HCT116 (cell line): ENCODE results near the gene FHOD3. TPM values are rescaled to one million over a fixed set of nuclear protein-coding genes. Genes with fewer than 3 reads are reported as not detected.

Experiments
- ATAC-seq: fragments of 200-7000 bp; cut with Tn5 transposase; 2 replicates; pipeline ENCODE4 v1.9.1; 2020; ENCODE audit warnings: mild to moderate bottlenecking, moderate library complexity
- BruUV-seq: library from RNA; stranded (reverse); fragments of 400-500 nt; replicated peaks from 2 replicates; lab custom pipeline; 2021; lab: Mats Ljungman, UMichigan
- CTCF ChIA-PET: fragments of 300-600 bp; sonication (Branson Sonifier 250); formaldehyde crosslinking; loops from one replicate; lab custom pipeline; 2021; ENCODE audit warnings: antibody characterized with exemption; lab: Charles Lee
- POLR2A ChIA-PET: fragments of 300-600, 350-600 bp; sonication (Branson Sonifier 250); formaldehyde crosslinking; loops from one replicate; lab custom pipeline; 2021; ENCODE audit warnings: antibody characterized with exemption; lab: Charles Lee
- RAD21 ChIA-PET, 2 experiments: fragments of 300-600 bp; sonication (Branson Sonifier 250); formaldehyde crosslinking; loops; one replicate each; lab custom pipeline; 2023; ENCODE audit warnings: low total read pairs in 2 of 2; ENCODE audit not compliant: uncharacterized antibody in 2 of 2, unreplicated experiment in 2 of 2, low non-redundant PET in 1 of 2; lab: Charles Lee
- DNase-seq: peaks from one replicate; pipeline ENCODE4 v3.0.0-alpha.2; 2010; ENCODE audit warnings: low read depth, low spot score
- H2AFZ ChIP-seq: fragments of 200-600 bp; shearing (Covaris generic), sonication (generic); 2 replicates; pipeline ENCODE4 v1.6.1; 2017; ENCODE audit warnings: low read depth, mixed run types, mixed read lengths, antibody characterized with exemption, low read length; ENCODE audit not compliant: poor library complexity, severe bottlenecking
- H3K27ac ChIP-seq: 2 replicates; pipeline ENCODE4 v1.5.1; 2012; ENCODE audit warnings: low read depth, low read length
- H3K27me3 ChIP-seq: fragments of 200-600 bp; sonication (generic); 2 replicates; pipeline ENCODE4 v1.6.1; 2016; ENCODE audit warnings: mixed run types, low read length, mixed read lengths; ENCODE audit not compliant: insufficient read depth
- H3K36me3 ChIP-seq, 2 experiments: fragments of 200-500 bp in 1 of 2; fragments of 200-600 bp in 1 of 2; sonication (Bioruptor generic) in 1 of 2; sonication (generic) in 1 of 2; 2 replicates each; pipeline versions ENCODE4 v1.5.1 to v1.6.1; 2014 to 2016; ENCODE audit warnings: low read length in 2 of 2, inconsistent platforms in 1 of 2, mixed read lengths in 1 of 2, mixed run types in 1 of 2; ENCODE audit not compliant: insufficient read depth in 2 of 2, control insufficient read depth in 1 of 2
- H3K4me1 ChIP-seq, 2 experiments: fragments of 200-600 bp in 1 of 2; sonication (generic) in 1 of 2; 2 replicates each; pipeline versions ENCODE4 v1.5.1 to v1.6.1; 2012 to 2017; ENCODE audit warnings: low read length in 2 of 2, inconsistent platforms in 1 of 2, mild to moderate bottlenecking in 1 of 2, mixed read lengths in 1 of 2, mixed run types in 1 of 2, moderate library complexity in 1 of 2; ENCODE audit not compliant: insufficient read depth in 2 of 2, control insufficient read depth in 1 of 2
- H3K4me2 ChIP-seq: fragments of 200-600 bp; sonication (generic); 2 replicates; pipeline ENCODE4 v1.6.1; 2017; ENCODE audit warnings: mixed run types, low read length, mixed read lengths
- H3K4me3 ChIP-seq, 2 experiments: fragments of 200-600 bp in 1 of 2; sonication (generic) in 1 of 2; replicated peaks in 1 of 2; 2 replicates each; pipeline ENCODE4 v1.5.1; 2011 to 2016; ENCODE audit warnings: low read length in 2 of 2, control low read depth in 1 of 2, low read depth in 1 of 2, mild to moderate bottlenecking in 1 of 2, mixed read lengths in 1 of 2, mixed run types in 1 of 2
- H3K79me2 ChIP-seq: fragments of 200-600 bp; sonication (generic); 2 replicates; pipeline ENCODE4 v1.6.1; 2017; ENCODE audit warnings: mild to moderate bottlenecking, mixed run types, low read length, moderate library complexity, mixed read lengths; ENCODE audit not compliant: insufficient read depth
- H3K9ac ChIP-seq: fragments of 200-600 bp; sonication (generic); 2 replicates; pipeline ENCODE4 v1.6.1; 2016; ENCODE audit warnings: low read length, mixed read lengths
- H3K9me2 ChIP-seq: fragments of 200-600 bp; sonication (generic), shearing (Covaris generic); 2 replicates; pipeline ENCODE4 v1.6.1; 2017; ENCODE audit warnings: mixed run types, mild to moderate bottlenecking, moderate library complexity; ENCODE audit not compliant: insufficient read depth
- H3K9me3 ChIP-seq, 2 experiments: fragments of 200-500 bp in 1 of 2; fragments of 200-600 bp in 1 of 2; sonication (Bioruptor generic) in 1 of 2; sonication (generic) in 1 of 2; 2 replicates each; pipeline ENCODE4 v1.6.1; 2014 to 2017; ENCODE audit warnings: low read length in 2 of 2, mixed read lengths in 2 of 2, inconsistent platforms in 1 of 2, low read depth in 1 of 2, mild to moderate bottlenecking in 1 of 2, mixed run types in 1 of 2, moderate library complexity in 1 of 2; ENCODE audit not compliant: control insufficient read depth in 1 of 2, insufficient read depth in 1 of 2
- H4K20me1 ChIP-seq: fragments of 200-600 bp; sonication (generic), shearing (Covaris generic); 2 replicates; pipeline ENCODE4 v1.6.1; 2017; ENCODE audit warnings: mixed run types, mild to moderate bottlenecking, moderate library complexity; ENCODE audit not compliant: insufficient read depth
- CBX3 ChIP-seq: IDR thresholded peaks from 2 replicates; pipeline ENCODE4 v1.6.1; 2012; ENCODE audit warnings: low read depth
- ELF1 ChIP-seq: IDR thresholded peaks from 2 replicates; pipeline ENCODE4 v1.6.1; 2012; ENCODE audit warnings: low read depth, borderline replicate concordance
- EZH2 ChIP-seq: fragments of 200-600 bp; sonication (generic); IDR thresholded peaks from 2 replicates; pipeline ENCODE4 v1.6.1; 2017; ENCODE audit warnings: antibody characterized with exemption, mixed run types
- EZH2phosphoT487 ChIP-seq: fragments of 200-600 bp; IDR thresholded peaks from 2 replicates; pipeline ENCODE4 v1.6.1; 2018; ENCODE audit warnings: antibody characterized with exemption, borderline replicate concordance
- FOSL1 ChIP-seq: IDR thresholded peaks from 2 replicates; pipeline ENCODE4 v1.6.1; 2012; ENCODE audit warnings: low read depth
- JUND ChIP-seq: IDR thresholded peaks from 2 replicates; pipeline ENCODE4 v1.6.1; 2012
- POLR2A ChIP-seq: IDR thresholded peaks from 2 replicates; pipeline ENCODE4 v1.7.0; 2011; ENCODE audit warnings: borderline replicate concordance; ENCODE audit not compliant: insufficient read depth, insufficient read length; ENCODE audit errors: extremely low read depth
- RAD21 ChIP-seq: IDR thresholded peaks from 2 replicates; pipeline ENCODE4 v1.6.1; 2012; ENCODE audit warnings: low read depth, mild to moderate bottlenecking
- SIN3A ChIP-seq: IDR thresholded peaks from 2 replicates; pipeline ENCODE4 v1.6.1; 2012; ENCODE audit warnings: low read depth
- SP1 ChIP-seq: IDR thresholded peaks from 2 replicates; pipeline ENCODE4 v1.6.1; 2012; ENCODE audit warnings: low read depth
- SRF ChIP-seq: IDR thresholded peaks from 2 replicates; pipeline ENCODE4 v1.6.1; 2012; ENCODE audit warnings: low read depth
- YY1 ChIP-seq: IDR thresholded peaks from 2 replicates; pipeline ENCODE4 v1.6.1; 2011; ENCODE audit warnings: low read length, low read depth, moderate library complexity, mild to moderate bottlenecking; ENCODE audit not compliant: insufficient replicate concordance; ENCODE audit errors: extremely low read depth
- ZFX ChIP-seq: fragments of 450-650 bp; IDR thresholded peaks from 2 replicates; pipeline ENCODE4 v1.6.1; 2017
- ZNF274 ChIP-seq: fragments of 200-500 bp; sonication (Bioruptor generic); IDR thresholded peaks from 2 replicates; pipeline ENCODE4 v1.6.1; 2014; ENCODE audit warnings: mild to moderate bottlenecking, low read depth, low read length, inconsistent platforms
- intact Hi-C: fragments of 100-400 bp; cut with micrococcal nuclease; formaldehyde crosslinking; loops from 2 replicates; pipeline ENCODE4 v1.10.0; 2022
- total RNA-seq: library from RNA; stranded (reverse); gene quantifications from one replicate; pipeline ENCODE4 v1.2.1, GENCODE V29; 2021; ENCODE audit not compliant: unreplicated experiment
- TF ChIP-seq, protein P1 (sequence below): IDR thresholded peaks from 2 replicates; pipeline ENCODE4 v1.6.1; 2012; ENCODE audit warnings: low read depth
- TF ChIP-seq, protein P2 (sequence below): IDR thresholded peaks from 2 replicates; pipeline ENCODE4 v1.6.1; 2012
- TF ChIP-seq, protein P3 (sequence below): IDR thresholded peaks from 2 replicates; pipeline ENCODE4 v1.6.1; 2011; ENCODE audit warnings: mild to moderate bottlenecking, low read length, moderate library complexity; ENCODE audit not compliant: insufficient replicate concordance; ENCODE audit errors: extremely low read depth
- TF ChIP-seq, protein P4 (sequence below), 3 experiments: fragments of 200-600 bp in 1 of 3; sonication (generic) in 1 of 3; IDR thresholded peaks in 2 of 3; conservative IDR thresholded peaks in 1 of 3; 2 replicates each; pipeline ENCODE4 v1.5.1; 2012 to 2017; ENCODE audit warnings: low read depth in 2 of 3, low read length in 2 of 3, antibody characterized with exemption in 1 of 3, borderline replicate concordance in 1 of 3, control low read depth in 1 of 3, mild to moderate bottlenecking in 1 of 3, mixed read lengths in 1 of 3, mixed run types in 1 of 3, moderate library complexity in 1 of 3; ENCODE audit not compliant: insufficient read depth in 1 of 3

The FHOD3 gene
- total RNA-seq, 1 experiment from 2014 or later, result 4.0 TPM

DNA sequence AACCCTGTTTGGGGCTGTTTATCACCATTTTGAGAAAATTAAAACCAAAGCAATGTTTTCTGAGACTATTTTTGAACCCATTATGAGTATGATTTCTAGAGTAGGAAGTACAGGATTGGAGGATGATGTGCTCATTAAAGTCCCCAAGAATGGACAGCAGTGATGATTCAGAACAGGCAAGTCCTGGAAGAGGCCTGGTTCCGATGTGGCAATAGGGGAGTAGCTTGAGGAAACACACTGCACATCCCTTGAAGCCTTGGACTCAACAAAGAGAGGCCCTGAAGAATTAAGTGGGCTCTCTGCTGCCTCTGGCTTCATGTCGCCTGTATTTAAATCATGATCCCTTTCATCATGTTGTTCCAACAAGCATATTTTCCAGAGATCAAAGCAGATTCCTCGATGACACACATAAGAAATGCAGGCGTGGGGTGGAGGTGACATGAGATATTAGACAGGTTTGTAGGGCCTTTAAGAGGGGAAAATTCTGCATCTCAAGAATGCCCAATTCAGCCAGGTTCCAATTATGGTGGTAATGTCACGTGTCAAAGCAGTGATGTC lies 242.2 kb downstream of the FHOD3 start:
- RAD21 ChIA-PET, result no interaction called here
- no peak overlapping the region for H3K4me2 ChIP-seq
- POLR2A ChIA-PET, result no interaction called here
- BruUV-seq, result no TSS peak
- TF ChIP-seq SP1 (no peak), FOSL1 (no peak), CBX3 (no peak), ZFX (no peak), YY1 (no peak), JUND (no peak), SRF (no peak), SIN3A (no peak), ZNF274 (no peak), ELF1 (no peak), EZH2 (no peak), EZH2phosphoT487 (no peak), POLR2A (no peak), RAD21 (no peak)
- TF ChIP-seq, protein P1, sequence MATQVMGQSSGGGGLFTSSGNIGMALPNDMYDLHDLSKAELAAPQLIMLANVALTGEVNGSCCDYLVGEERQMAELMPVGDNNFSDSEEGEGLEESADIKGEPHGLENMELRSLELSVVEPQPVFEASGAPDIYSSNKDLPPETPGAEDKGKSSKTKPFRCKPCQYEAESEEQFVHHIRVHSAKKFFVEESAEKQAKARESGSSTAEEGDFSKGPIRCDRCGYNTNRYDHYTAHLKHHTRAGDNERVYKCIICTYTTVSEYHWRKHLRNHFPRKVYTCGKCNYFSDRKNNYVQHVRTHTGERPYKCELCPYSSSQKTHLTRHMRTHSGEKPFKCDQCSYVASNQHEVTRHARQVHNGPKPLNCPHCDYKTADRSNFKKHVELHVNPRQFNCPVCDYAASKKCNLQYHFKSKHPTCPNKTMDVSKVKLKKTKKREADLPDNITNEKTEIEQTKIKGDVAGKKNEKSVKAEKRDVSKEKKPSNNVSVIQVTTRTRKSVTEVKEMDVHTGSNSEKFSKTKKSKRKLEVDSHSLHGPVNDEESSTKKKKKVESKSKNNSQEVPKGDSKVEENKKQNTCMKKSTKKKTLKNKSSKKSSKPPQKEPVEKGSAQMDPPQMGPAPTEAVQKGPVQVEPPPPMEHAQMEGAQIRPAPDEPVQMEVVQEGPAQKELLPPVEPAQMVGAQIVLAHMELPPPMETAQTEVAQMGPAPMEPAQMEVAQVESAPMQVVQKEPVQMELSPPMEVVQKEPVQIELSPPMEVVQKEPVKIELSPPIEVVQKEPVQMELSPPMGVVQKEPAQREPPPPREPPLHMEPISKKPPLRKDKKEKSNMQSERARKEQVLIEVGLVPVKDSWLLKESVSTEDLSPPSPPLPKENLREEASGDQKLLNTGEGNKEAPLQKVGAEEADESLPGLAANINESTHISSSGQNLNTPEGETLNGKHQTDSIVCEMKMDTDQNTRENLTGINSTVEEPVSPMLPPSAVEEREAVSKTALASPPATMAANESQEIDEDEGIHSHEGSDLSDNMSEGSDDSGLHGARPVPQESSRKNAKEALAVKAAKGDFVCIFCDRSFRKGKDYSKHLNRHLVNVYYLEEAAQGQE, result no peak
- TF ChIP-seq, protein P2, sequence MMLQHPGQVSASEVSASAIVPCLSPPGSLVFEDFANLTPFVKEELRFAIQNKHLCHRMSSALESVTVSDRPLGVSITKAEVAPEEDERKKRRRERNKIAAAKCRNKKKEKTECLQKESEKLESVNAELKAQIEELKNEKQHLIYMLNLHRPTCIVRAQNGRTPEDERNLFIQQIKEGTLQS, result no peak
- TF ChIP-seq, protein P3, sequence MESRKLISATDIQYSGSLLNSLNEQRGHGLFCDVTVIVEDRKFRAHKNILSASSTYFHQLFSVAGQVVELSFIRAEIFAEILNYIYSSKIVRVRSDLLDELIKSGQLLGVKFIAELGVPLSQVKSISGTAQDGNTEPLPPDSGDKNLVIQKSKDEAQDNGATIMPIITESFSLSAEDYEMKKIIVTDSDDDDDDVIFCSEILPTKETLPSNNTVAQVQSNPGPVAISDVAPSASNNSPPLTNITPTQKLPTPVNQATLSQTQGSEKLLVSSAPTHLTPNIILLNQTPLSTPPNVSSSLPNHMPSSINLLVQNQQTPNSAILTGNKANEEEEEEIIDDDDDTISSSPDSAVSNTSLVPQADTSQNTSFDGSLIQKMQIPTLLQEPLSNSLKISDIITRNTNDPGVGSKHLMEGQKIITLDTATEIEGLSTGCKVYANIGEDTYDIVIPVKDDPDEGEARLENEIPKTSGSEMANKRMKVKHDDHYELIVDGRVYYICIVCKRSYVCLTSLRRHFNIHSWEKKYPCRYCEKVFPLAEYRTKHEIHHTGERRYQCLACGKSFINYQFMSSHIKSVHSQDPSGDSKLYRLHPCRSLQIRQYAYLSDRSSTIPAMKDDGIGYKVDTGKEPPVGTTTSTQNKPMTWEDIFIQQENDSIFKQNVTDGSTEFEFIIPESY, result no peak
- TF ChIP-seq, protein P4, sequence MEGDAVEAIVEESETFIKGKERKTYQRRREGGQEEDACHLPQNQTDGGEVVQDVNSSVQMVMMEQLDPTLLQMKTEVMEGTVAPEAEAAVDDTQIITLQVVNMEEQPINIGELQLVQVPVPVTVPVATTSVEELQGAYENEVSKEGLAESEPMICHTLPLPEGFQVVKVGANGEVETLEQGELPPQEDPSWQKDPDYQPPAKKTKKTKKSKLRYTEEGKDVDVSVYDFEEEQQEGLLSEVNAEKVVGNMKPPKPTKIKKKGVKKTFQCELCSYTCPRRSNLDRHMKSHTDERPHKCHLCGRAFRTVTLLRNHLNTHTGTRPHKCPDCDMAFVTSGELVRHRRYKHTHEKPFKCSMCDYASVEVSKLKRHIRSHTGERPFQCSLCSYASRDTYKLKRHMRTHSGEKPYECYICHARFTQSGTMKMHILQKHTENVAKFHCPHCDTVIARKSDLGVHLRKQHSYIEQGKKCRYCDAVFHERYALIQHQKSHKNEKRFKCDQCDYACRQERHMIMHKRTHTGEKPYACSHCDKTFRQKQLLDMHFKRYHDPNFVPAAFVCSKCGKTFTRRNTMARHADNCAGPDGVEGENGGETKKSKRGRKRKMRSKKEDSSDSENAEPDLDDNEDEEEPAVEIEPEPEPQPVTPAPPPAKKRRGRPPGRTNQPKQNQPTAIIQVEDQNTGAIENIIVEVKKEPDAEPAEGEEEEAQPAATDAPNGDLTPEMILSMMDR (IDR thresholded peaks at IDR 0.05 in 2 of 3, conservative IDR thresholded peaks at IDR 0.05 in 1 of 3; ENCODE audit: borderline replicate concordance in 1 of 3, insufficient read depth in 1 of 3, low read depth in 2 of 3, low read length in 2 of 3), result no peak
- TF ChIP-seq, all 23 proteins: peak for 0
- no peak for ATAC-seq
- no peak overlapping the region for H3K9ac ChIP-seq
- H3K27ac ChIP-seq, result no peak overlapping the region
- no peaks in the 10 kb centered on the region for H3K4me1 ChIP-seq
- H3K79me2 ChIP-seq, result no peaks in the 10 kb centered on the region
- H3K9me2 ChIP-seq, result no peaks in the 10 kb centered on the region
- no peak overlapping the region for H2AFZ ChIP-seq
- no peaks in the 10 kb centered on the region for H3K9me3 ChIP-seq
- no peaks in the 10 kb centered on the region for H4K20me1 ChIP-seq
- no peak for DNase-seq
- CTCF ChIA-PET, result no interaction called here
- H3K27me3 ChIP-seq, result no peaks in the 10 kb centered on the region
- H3K4me3 ChIP-seq, result no peak overlapping the region
- no peaks in the 10 kb centered on the region for H3K36me3 ChIP-seq
- intact Hi-C loops, result no loop called here
